HG03097 (cell line): Measurements from ENCODE around the gene NBDY.
"Not testable (repeated sequence)": the region's sequence is repeated elsewhere in the genome, so short reads cannot be mapped to it uniquely, and the experiment has no call there.

ENCODE experiments used
- ATAC-seq: cut with Tn5 transposase; IDR thresholded peaks from one replicate; pipeline ENCODE4 v1.9.1; 2021; ENCODE audit not compliant: unreplicated experiment, low FRiP score

The NBDY gene

GRCh38 chrX:56798866-56799758, 70.1 kb downstream of the NBDY start:
- no peak for ATAC-seq

- ATAC-seq = no peak
Observed at GRCh38 chrX:56800307-56800706, 71.3 kb downstream of the NBDY start.

GRCh38 chrX:56800801-56801200, 71.8 kb downstream of the NBDY start:
- peak; percentile 58 for ATAC-seq

GRCh38 chrX:56802428-56802827, 73.4 kb downstream of the NBDY start:
- no peak for ATAC-seq

GRCh38 chrX:56802921-56803849, 74.1 kb downstream of the NBDY start:
- ATAC-seq = peak; percentile 52

- no peak for ATAC-seq
Observed at GRCh38 chrX:56803850-56804681, 75.0 kb downstream of the NBDY start.

GRCh38 chrX:56804867-56805266, 75.8 kb downstream of the NBDY start:
- ATAC-seq = no peak

GRCh38 chrX:56805399-56805798, 76.4 kb downstream of the NBDY start:
- ATAC-seq = no peak

- not testable (repeated sequence) for ATAC-seq
Observed at GRCh38 chrX:56806176-56806575, 77.1 kb downstream of the NBDY start.

GRCh38 chrX:56811599-56811998, 82.6 kb downstream of the NBDY start:
- ATAC-seq = no peak

GRCh38 chrX:56812515-56813105, 83.6 kb downstream of the NBDY start:
- ATAC-seq = peak; percentile 96

- ATAC-seq = no peak
Observed at GRCh38 chrX:56813318-56813837, 84.3 kb downstream of the NBDY start.

GRCh38 chrX:56817179-56817578, 88.1 kb downstream of the NBDY start:
- ATAC-seq = no peak

- no peak for ATAC-seq
Observed at GRCh38 chrX:56826020-56826419, 97.0 kb downstream of the NBDY start.

- ATAC-seq = no peak
Observed at GRCh38 chrX:56833626-56834025, 104.6 kb downstream of the NBDY start.

- no peak for ATAC-seq
Observed at GRCh38 chrX:56853436-56853835, 124.4 kb downstream of the NBDY start.

GRCh38 chrX:56857042-56857441, 128.0 kb downstream of the NBDY start:
- no peak for ATAC-seq

- ATAC-seq = no peak
Observed at GRCh38 chrX:56860888-56861287, 131.8 kb downstream of the NBDY start.
